GM12874 (cell line): ENCODE data around the gene UBAP2.

ENCODE experiments used
- CTCF ChIP-seq: IDR thresholded peaks from 2 replicates; pipeline ENCODE4 v1.5.1; 2011; ENCODE audit warnings: low read depth, mild to moderate bottlenecking, control low read depth, low read length, moderate library complexity; ENCODE audit not compliant: insufficient read depth

Gene UBAP2

DNA sequence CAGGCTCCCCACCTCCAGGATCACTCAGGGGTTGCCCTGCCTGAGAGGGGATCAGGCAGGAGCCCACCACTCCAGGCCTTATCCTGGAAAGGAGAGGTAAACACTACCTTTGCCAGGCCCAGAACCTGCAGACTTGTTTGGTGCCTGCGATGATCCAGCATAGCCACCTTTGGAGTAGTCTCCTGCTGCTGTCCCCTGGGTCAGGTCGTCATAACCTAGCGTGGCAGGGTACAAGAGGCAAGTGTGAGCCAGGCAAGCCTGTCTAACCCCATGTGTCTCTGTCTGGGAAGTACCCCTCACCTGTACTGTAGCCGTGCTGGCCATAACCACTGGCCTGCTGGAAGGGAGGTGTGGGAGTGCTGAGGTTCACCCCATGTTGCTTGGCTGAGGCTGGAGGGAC, 125.6 kb downstream of the UBAP2 start:
- TF ChIP-seq CTCF = no peak

DNA sequence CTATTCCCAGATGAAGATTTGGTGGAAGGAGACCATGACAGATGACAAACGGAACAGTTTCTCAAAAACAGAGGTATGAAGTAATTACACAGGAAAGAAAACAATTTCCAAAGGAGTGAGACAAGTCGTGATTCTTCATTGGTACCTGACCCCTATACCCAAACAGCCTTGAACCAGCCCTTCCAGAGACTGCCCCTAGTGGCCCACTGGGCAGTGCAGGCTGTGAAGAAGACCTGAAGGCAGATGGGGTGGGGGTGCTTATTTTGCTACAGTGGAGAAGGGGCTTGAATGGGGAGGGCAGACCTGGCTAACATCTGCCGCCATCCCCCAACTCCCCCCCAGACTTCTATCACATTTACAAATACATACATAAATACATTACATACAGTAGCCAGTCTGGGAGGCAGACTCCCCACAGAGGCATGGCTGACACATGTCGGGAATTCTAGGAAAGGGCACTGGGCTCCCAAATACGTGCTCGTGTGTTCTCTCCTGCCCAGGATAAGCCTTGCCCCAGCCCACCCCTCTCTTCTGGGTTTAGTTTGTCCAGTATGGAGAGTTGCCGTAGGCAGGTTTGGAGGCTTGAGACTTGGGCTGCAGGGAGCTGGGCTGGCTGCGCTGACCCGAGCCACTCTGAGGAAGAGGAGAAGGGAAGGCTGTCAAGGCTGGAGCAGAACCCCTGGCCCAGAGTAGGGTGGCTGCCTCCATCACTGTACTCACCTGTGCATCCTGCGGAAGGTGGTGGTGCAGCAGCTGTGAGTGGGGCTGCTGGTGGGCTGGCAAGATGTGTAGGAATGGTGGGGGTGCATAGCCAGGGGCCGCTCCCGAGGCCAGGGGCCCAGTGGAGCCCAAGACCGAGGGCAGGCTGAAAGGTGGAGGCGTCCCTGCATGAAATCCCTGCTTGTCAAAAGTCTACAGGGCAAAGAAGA, 126.5 kb downstream of the UBAP2 start:
- TF ChIP-seq CTCF = peak; percentile 83

GRCh38 chr9:33919276-33919897, 129.3 kb downstream of the UBAP2 start:
- TF ChIP-seq CTCF = no peak

DNA sequence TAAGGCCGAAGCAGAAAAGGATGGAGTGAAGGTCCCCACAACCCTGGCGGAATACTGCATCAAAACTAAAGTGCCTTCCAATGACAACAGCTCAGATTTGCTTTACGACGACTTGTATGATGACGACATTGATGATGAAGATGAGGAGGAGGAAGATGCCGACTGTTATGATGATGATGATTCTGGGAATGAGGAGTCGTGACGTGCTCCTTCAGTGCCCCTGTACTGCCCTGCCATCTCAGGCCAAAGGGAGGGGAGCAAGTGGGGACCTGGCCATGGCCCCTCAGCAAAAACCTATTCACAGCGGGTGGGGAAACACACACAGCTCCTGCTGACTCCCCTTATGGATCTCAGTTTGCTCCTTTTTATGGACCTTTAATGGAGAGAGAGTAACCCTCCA, 131.7 kb downstream of the UBAP2 start:
- TF ChIP-seq CTCF = no peak

GRCh38 chr9:33914887-33915628, 133.6 kb downstream of the UBAP2 start:
- no peak for TF ChIP-seq CTCF

DNA sequence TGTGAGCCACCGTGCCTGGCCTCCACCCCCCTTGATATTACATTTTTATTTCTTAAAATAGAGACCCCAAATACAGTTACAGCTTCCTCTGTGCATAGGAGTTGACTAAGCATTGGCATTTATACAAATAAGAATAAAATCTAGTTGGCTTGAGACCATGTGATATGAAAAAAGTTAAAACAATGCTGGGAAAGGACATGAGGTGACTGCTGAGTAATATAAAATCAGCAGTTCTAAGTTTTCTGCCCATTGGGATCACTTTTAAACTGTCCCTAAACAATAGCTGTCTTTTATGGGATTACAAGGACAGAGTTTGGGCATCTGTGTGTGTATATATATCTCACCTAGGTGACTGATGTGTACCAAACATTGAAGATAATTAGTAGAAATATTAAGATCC, 135.1 kb downstream of the UBAP2 start:
- TF ChIP-seq CTCF = no peak

DNA sequence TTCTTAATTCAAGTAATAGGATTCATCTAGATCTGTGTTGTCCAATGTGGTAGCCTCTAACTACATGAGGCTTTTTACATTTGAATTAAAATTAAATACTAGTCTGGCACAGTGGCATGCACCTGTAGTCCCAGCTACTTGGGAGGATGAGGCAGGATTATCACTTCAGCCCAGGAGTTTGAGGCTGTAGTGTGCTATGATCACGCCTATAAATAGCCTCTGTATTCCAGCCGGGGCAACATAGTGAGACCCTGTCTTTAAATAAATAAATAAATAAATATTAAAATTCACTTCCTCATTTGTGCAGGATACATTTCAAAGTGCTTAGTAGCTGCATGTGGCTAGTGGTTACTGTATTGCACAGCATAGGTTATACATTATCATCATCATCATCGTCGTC, 139.9 kb downstream of the UBAP2 start:
- no peak for TF ChIP-seq CTCF
